ENCODE results near the gene CDON.

The CDON gene

DNA sequence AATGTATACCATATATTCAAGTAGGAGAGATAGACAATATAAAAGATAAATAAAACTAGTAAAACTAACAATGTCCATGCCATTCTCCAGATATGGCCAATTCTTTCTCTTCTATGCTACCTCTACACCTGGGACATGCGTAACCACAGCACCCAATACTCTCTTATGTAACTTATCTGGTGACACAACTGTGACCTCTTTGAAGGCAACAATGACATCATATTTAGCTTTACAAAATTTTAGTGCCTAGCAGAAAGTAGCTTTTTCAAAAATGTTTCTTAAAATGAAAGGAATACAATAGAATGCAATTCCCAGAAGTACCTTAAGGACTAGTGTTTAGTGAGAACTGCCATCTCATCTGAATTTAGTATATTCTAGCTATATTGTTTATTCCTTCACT, 36.8 kb downstream of the CDON start:
- H3K27ac ChIP-seq, result no peak overlapping the region
- TF ChIP-seq, protein P1, sequence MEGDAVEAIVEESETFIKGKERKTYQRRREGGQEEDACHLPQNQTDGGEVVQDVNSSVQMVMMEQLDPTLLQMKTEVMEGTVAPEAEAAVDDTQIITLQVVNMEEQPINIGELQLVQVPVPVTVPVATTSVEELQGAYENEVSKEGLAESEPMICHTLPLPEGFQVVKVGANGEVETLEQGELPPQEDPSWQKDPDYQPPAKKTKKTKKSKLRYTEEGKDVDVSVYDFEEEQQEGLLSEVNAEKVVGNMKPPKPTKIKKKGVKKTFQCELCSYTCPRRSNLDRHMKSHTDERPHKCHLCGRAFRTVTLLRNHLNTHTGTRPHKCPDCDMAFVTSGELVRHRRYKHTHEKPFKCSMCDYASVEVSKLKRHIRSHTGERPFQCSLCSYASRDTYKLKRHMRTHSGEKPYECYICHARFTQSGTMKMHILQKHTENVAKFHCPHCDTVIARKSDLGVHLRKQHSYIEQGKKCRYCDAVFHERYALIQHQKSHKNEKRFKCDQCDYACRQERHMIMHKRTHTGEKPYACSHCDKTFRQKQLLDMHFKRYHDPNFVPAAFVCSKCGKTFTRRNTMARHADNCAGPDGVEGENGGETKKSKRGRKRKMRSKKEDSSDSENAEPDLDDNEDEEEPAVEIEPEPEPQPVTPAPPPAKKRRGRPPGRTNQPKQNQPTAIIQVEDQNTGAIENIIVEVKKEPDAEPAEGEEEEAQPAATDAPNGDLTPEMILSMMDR (conservative IDR thresholded peaks at IDR 0.05), result no peak

DNA sequence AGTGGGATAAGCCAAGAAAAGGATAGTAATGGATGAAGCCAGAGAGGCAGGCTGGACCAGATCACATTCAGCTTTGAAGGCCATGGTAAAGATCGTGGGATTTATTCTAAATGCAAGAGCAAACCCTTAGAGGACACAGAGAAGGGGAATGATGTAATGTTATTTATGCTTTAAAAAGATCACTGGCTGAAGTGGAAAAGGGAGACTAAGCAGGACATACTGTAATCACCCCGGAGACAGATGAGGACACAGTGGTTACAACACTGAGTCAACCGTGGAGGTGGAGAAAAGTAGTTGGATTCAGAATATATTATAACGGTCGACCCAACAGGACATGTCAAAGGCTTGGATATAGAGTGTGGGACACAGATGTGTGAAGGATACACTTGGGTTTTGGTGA, 38.5 kb downstream of the CDON start:
- no peak overlapping the region for H3K27ac ChIP-seq
- TF ChIP-seq, protein P1 (conservative IDR thresholded peaks at IDR 0.05), result no peak

DNA sequence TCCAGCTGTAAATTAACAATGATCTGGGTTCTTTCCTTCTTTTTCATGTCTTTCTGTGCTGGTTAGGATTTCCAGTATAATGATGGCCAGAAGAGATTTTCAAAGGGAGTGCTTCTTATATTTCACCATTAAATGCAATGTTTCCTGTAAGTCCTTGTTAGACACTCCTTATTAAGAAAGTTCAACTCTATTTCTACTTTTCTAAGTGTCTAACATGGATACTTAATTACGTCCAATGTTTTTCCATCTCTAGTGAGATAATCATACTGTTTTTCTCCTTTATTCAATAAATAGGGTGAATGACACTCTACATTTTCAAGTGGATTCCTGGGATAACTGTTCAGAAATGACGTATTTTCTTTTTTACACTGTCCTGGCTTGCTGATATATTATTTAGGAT, 49.8 kb downstream of the CDON start:
- TF ChIP-seq, protein P1 (conservative IDR thresholded peaks at IDR 0.05), result no peak

DNA sequence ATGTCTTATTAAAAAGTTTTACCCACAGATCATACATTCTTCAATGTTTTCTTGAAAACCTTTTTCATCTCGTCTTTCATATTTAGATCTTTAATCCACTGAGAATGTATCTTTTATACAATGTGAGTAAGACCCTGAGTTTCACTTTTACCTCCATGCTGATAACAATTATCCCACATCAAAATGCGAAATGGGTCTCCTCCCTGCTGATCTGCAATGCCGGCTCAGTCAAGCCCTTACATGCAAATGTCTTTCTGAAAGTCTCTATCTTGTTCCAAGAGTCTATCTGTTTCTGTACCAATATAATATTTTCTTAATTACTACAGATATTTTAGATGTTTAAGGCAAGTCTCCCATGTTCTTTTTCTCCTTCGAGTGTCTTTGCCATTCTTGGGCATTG, 50.9 kb downstream of the CDON start:
- TF ChIP-seq, protein P1 (conservative IDR thresholded peaks at IDR 0.05), result no peak
- no peak overlapping the region for H3K27ac ChIP-seq

More for the DNA sequence above, 49.8 kb downstream of the CDON start:
- no peak overlapping the region for H3K27ac ChIP-seq

DNA sequence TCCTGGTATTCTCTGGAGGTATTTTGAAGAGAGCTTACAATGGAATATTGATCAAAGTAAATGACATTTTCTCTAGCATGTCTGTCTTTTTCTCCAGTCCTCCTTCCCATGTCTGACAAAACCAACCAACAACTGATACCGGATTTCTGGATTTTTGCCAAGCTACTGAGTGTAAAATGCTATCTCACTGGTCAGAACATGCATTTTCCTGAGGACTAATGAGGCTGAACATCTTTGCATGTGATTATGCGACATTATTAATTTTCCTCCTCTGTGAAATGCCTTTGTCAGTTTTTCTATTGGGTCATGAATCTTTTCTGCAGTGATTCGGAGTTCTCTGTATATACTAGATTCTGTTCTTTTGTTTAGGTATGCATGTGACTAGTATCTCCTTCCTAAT, 51.4 kb downstream of the CDON start:
- TF ChIP-seq, protein P1 (conservative IDR thresholded peaks at IDR 0.05), result no peak
- H3K27ac ChIP-seq, result no peak overlapping the region

DNA sequence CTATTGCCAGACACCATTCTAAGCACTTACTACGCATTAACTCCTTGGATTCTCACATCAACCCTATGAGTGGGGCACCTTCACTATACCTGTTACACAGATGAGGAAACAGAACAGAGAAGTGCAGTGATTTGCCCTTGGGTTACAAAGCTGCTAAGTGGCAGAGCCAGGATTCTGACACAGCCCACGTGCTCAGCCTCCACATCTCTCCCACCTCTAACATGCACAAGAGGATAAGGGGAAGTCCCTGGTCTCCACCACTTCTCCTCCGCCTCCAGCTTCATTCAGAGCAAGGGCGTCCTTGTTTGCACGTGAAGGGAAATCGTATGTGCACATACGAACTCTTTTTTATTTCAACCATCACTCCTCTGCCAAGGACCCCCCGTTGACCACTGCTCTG, 53.7 kb downstream of the CDON start:
- H3K27ac ChIP-seq, result no peak overlapping the region
- TF ChIP-seq, protein P1 (conservative IDR thresholded peaks at IDR 0.05), result no peak

DNA sequence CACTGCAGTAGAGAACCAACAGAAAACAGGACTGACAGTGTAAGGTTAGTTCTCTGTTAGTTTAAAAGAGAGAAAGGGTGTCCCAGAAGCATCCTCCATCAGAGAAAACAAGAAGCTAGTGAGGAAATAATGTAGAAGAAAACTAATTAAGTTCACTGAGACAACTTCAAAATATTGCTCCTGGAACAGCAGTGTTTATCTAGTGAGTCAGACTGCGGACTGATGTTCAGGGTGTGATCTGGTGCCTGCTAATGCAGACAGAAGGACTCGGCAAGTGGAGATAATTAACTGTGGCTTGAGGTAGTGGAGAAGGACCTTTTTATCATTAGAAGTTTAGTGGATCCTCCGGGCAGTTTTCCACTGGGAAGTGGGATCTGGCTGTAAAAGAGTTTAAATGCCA, 55.4 kb downstream of the CDON start:
- TF ChIP-seq, protein P1 (conservative IDR thresholded peaks at IDR 0.05), result no peak
- H3K27ac ChIP-seq, result no peak overlapping the region

DNA sequence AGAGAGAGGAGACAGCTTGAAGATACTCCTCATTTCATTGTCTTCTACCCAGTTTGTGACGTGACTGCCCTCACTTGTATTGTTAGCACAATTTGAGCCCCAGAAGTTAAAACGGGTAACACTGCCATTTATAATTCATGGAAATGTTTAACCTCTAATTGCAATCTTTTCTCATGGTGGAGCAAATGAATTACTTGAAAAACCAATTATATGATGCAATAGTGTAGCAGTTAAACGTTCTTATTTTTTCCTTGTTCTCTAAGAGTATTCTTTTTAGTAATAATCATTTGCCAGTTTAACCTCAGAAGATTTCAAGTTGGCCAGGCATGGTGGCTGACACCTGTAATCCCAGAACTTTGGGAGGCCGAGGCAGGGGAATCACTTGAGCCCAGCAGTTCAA, 56.6 kb downstream of the CDON start:
- TF ChIP-seq, protein P1 (conservative IDR thresholded peaks at IDR 0.05), result no peak
- H3K27ac ChIP-seq, result no peak overlapping the region

All from VCaP (cell line).